HCT116 (cell line): Measurements from ENCODE around the gene UBE2V1. TPM values are rescaled to one million over a fixed set of nuclear protein-coding genes. Genes with fewer than 3 reads are reported as not detected.

Experiments used
- ATAC-seq: fragments of 200-7000 bp; cut with Tn5 transposase; 2 replicates; pipeline ENCODE4 v1.9.1; 2020; ENCODE audit warnings: mild to moderate bottlenecking, moderate library complexity
- BruUV-seq: library from RNA; stranded (reverse); fragments of 400-500 nt; replicated peaks from 2 replicates; lab custom pipeline; 2021; lab: Mats Ljungman, UMichigan
- CTCF ChIA-PET: fragments of 300-600 bp; sonication (Branson Sonifier 250); formaldehyde crosslinking; loops from one replicate; lab custom pipeline; 2021; ENCODE audit warnings: antibody characterized with exemption; lab: Charles Lee
- POLR2A ChIA-PET: fragments of 300-600, 350-600 bp; sonication (Branson Sonifier 250); formaldehyde crosslinking; loops from one replicate; lab custom pipeline; 2021; ENCODE audit warnings: antibody characterized with exemption; lab: Charles Lee
- RAD21 ChIA-PET, 2 experiments: fragments of 300-600 bp; sonication (Branson Sonifier 250); formaldehyde crosslinking; loops; one replicate each; lab custom pipeline; 2023; ENCODE audit warnings: low total read pairs in 2 of 2; ENCODE audit not compliant: uncharacterized antibody in 2 of 2, unreplicated experiment in 2 of 2, low non-redundant PET in 1 of 2; lab: Charles Lee
- DNase-seq: peaks from one replicate; pipeline ENCODE4 v3.0.0-alpha.2; 2010; ENCODE audit warnings: low read depth, low spot score
- H2AFZ ChIP-seq: fragments of 200-600 bp; shearing (Covaris generic), sonication (generic); 2 replicates; pipeline ENCODE4 v1.6.1; 2017; ENCODE audit warnings: low read depth, mixed run types, mixed read lengths, antibody characterized with exemption, low read length; ENCODE audit not compliant: poor library complexity, severe bottlenecking
- H3K27ac ChIP-seq: 2 replicates; pipeline ENCODE4 v1.5.1; 2012; ENCODE audit warnings: low read depth, low read length
- H3K27me3 ChIP-seq: fragments of 200-600 bp; sonication (generic); 2 replicates; pipeline ENCODE4 v1.6.1; 2016; ENCODE audit warnings: mixed run types, low read length, mixed read lengths; ENCODE audit not compliant: insufficient read depth
- H3K36me3 ChIP-seq, 2 experiments: fragments of 200-500 bp in 1 of 2; fragments of 200-600 bp in 1 of 2; sonication (Bioruptor generic) in 1 of 2; sonication (generic) in 1 of 2; 2 replicates each; pipeline versions ENCODE4 v1.5.1 to v1.6.1; 2014 to 2016; ENCODE audit warnings: low read length in 2 of 2, inconsistent platforms in 1 of 2, mixed read lengths in 1 of 2, mixed run types in 1 of 2; ENCODE audit not compliant: insufficient read depth in 2 of 2, control insufficient read depth in 1 of 2
- H3K4me1 ChIP-seq, 2 experiments: fragments of 200-600 bp in 1 of 2; sonication (generic) in 1 of 2; 2 replicates each; pipeline versions ENCODE4 v1.5.1 to v1.6.1; 2012 to 2017; ENCODE audit warnings: low read length in 2 of 2, inconsistent platforms in 1 of 2, mild to moderate bottlenecking in 1 of 2, mixed read lengths in 1 of 2, mixed run types in 1 of 2, moderate library complexity in 1 of 2; ENCODE audit not compliant: insufficient read depth in 2 of 2, control insufficient read depth in 1 of 2
- H3K4me2 ChIP-seq: fragments of 200-600 bp; sonication (generic); 2 replicates; pipeline ENCODE4 v1.6.1; 2017; ENCODE audit warnings: mixed run types, low read length, mixed read lengths
- H3K4me3 ChIP-seq, 2 experiments: fragments of 200-600 bp in 1 of 2; sonication (generic) in 1 of 2; replicated peaks in 1 of 2; 2 replicates each; pipeline ENCODE4 v1.5.1; 2011 to 2016; ENCODE audit warnings: low read length in 2 of 2, control low read depth in 1 of 2, low read depth in 1 of 2, mild to moderate bottlenecking in 1 of 2, mixed read lengths in 1 of 2, mixed run types in 1 of 2
- H3K79me2 ChIP-seq: fragments of 200-600 bp; sonication (generic); 2 replicates; pipeline ENCODE4 v1.6.1; 2017; ENCODE audit warnings: mild to moderate bottlenecking, mixed run types, low read length, moderate library complexity, mixed read lengths; ENCODE audit not compliant: insufficient read depth
- H3K9ac ChIP-seq: fragments of 200-600 bp; sonication (generic); 2 replicates; pipeline ENCODE4 v1.6.1; 2016; ENCODE audit warnings: low read length, mixed read lengths
- H3K9me2 ChIP-seq: fragments of 200-600 bp; sonication (generic), shearing (Covaris generic); 2 replicates; pipeline ENCODE4 v1.6.1; 2017; ENCODE audit warnings: mixed run types, mild to moderate bottlenecking, moderate library complexity; ENCODE audit not compliant: insufficient read depth
- H3K9me3 ChIP-seq, 2 experiments: fragments of 200-500 bp in 1 of 2; fragments of 200-600 bp in 1 of 2; sonication (Bioruptor generic) in 1 of 2; sonication (generic) in 1 of 2; 2 replicates each; pipeline ENCODE4 v1.6.1; 2014 to 2017; ENCODE audit warnings: low read length in 2 of 2, mixed read lengths in 2 of 2, inconsistent platforms in 1 of 2, low read depth in 1 of 2, mild to moderate bottlenecking in 1 of 2, mixed run types in 1 of 2, moderate library complexity in 1 of 2; ENCODE audit not compliant: control insufficient read depth in 1 of 2, insufficient read depth in 1 of 2
- H4K20me1 ChIP-seq: fragments of 200-600 bp; sonication (generic), shearing (Covaris generic); 2 replicates; pipeline ENCODE4 v1.6.1; 2017; ENCODE audit warnings: mixed run types, mild to moderate bottlenecking, moderate library complexity; ENCODE audit not compliant: insufficient read depth
- CBX3 ChIP-seq: IDR thresholded peaks from 2 replicates; pipeline ENCODE4 v1.6.1; 2012; ENCODE audit warnings: low read depth
- EGR1 ChIP-seq: IDR thresholded peaks from 2 replicates; pipeline ENCODE4 v1.6.1; 2012; ENCODE audit warnings: low read depth
- ELF1 ChIP-seq: IDR thresholded peaks from 2 replicates; pipeline ENCODE4 v1.6.1; 2012; ENCODE audit warnings: low read depth, borderline replicate concordance
- EZH2 ChIP-seq: fragments of 200-600 bp; sonication (generic); IDR thresholded peaks from 2 replicates; pipeline ENCODE4 v1.6.1; 2017; ENCODE audit warnings: antibody characterized with exemption, mixed run types
- EZH2phosphoT487 ChIP-seq: fragments of 200-600 bp; IDR thresholded peaks from 2 replicates; pipeline ENCODE4 v1.6.1; 2018; ENCODE audit warnings: antibody characterized with exemption, borderline replicate concordance
- JUND ChIP-seq: IDR thresholded peaks from 2 replicates; pipeline ENCODE4 v1.6.1; 2012
- POLR2A ChIP-seq: IDR thresholded peaks from 2 replicates; pipeline ENCODE4 v1.7.0; 2011; ENCODE audit warnings: borderline replicate concordance; ENCODE audit not compliant: insufficient read depth, insufficient read length; ENCODE audit errors: extremely low read depth
- POLR2AphosphoS5 ChIP-seq: IDR thresholded peaks from 2 replicates; pipeline ENCODE4 v1.6.1; 2011; ENCODE audit warnings: mild to moderate bottlenecking, low read depth, low read length, moderate library complexity
- RAD21 ChIP-seq: IDR thresholded peaks from 2 replicates; pipeline ENCODE4 v1.6.1; 2012; ENCODE audit warnings: low read depth, mild to moderate bottlenecking
- SIN3A ChIP-seq: IDR thresholded peaks from 2 replicates; pipeline ENCODE4 v1.6.1; 2012; ENCODE audit warnings: low read depth
- SP1 ChIP-seq: IDR thresholded peaks from 2 replicates; pipeline ENCODE4 v1.6.1; 2012; ENCODE audit warnings: low read depth
- TCF7L2 ChIP-seq: IDR thresholded peaks from 2 replicates; pipeline ENCODE4 v1.7.0; 2011; ENCODE audit warnings: borderline replicate concordance, inconsistent platforms; ENCODE audit not compliant: insufficient read depth, insufficient read length; ENCODE audit errors: extremely low read depth
- YY1 ChIP-seq: IDR thresholded peaks from 2 replicates; pipeline ENCODE4 v1.6.1; 2011; ENCODE audit warnings: low read length, low read depth, moderate library complexity, mild to moderate bottlenecking; ENCODE audit not compliant: insufficient replicate concordance; ENCODE audit errors: extremely low read depth
- ZNF274 ChIP-seq: fragments of 200-500 bp; sonication (Bioruptor generic); IDR thresholded peaks from 2 replicates; pipeline ENCODE4 v1.6.1; 2014; ENCODE audit warnings: mild to moderate bottlenecking, low read depth, low read length, inconsistent platforms
- intact Hi-C: fragments of 100-400 bp; cut with micrococcal nuclease; formaldehyde crosslinking; loops from 2 replicates; pipeline ENCODE4 v1.10.0; 2022
- total RNA-seq: library from RNA; stranded (reverse); gene quantifications from one replicate; pipeline ENCODE4 v1.2.1, GENCODE V29; 2021; ENCODE audit not compliant: unreplicated experiment
- TF ChIP-seq, protein P1 (sequence below): IDR thresholded peaks from 2 replicates; pipeline ENCODE4 v1.6.1; 2012
- TF ChIP-seq, protein P2 (sequence below), 3 experiments: fragments of 200-600 bp in 1 of 3; sonication (generic) in 1 of 3; IDR thresholded peaks in 2 of 3; conservative IDR thresholded peaks in 1 of 3; 2 replicates each; pipeline ENCODE4 v1.5.1; 2012 to 2017; ENCODE audit warnings: low read depth in 2 of 3, low read length in 2 of 3, antibody characterized with exemption in 1 of 3, borderline replicate concordance in 1 of 3, control low read depth in 1 of 3, mild to moderate bottlenecking in 1 of 3, mixed read lengths in 1 of 3, mixed run types in 1 of 3, moderate library complexity in 1 of 3; ENCODE audit not compliant: insufficient read depth in 1 of 3
- TF ChIP-seq, protein P3 (sequence below): IDR thresholded peaks from 2 replicates; pipeline ENCODE4 v1.6.1; 2012

The UBE2V1 gene
- total RNA-seq, 1 experiment from 2014 or later: 114 TPM

DNA sequence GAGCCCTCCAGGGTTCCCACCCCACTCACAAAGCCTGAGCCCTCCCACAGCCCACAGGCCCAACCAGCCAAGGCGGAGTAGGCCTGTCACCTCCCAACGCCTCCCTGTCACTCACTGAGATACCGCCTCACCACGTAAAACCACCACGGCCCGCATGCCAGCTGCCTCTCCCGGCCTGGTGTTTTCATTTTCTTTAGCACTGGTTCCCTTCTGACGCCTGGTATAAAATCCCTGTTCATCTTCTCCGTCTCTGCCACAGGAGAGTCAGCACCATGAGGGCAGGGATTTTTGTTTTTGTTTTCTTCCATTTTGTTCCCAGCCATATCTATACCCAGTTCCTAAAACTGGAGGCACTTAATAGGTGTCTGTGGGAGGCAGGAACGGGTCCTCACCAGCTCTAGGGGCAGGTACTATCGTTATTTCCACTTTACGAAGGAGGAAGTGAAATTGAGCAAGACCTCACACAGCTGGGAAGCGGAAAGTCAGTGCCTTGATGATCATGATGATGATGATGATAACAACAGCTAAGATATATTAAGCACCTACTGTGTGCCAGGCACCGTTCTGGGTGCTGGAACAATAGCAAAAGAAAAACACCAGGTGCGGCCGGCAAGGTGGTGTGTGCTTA lies 71.6 kb downstream of the UBE2V1 start:
- H3K9ac ChIP-seq: no peak overlapping the region
- ChIA-PET CTCF (no interaction called here), POLR2A (no interaction called here), RAD21 (no interaction called here)
- DNase-seq: no peak
- H4K20me1 ChIP-seq: no peaks in the 10 kb centered on the region
- H3K79me2 ChIP-seq: no peaks in the 10 kb centered on the region
- H3K9me2 ChIP-seq: no peaks in the 10 kb centered on the region
- H3K4me3 ChIP-seq: no peak overlapping the region
- no peak for ATAC-seq
- intact Hi-C loops: no loop called here
- H3K27ac ChIP-seq: no peak overlapping the region
- no TSS peak for BruUV-seq
- peaks cover 3 to 13% of the 10 kb centered on the region in 2 experiments; a peak in 3 of 4 replicates for H3K4me1 ChIP-seq
- TF ChIP-seq SIN3A (no peak), POLR2A (no peak), EZH2phosphoT487 (no peak), ELF1 (no peak), POLR2AphosphoS5 (no peak), SP1 (no peak), EGR1 (no peak), YY1 (no peak), TCF7L2 (no peak), ZNF274 (no peak), CBX3 (no peak), JUND (no peak), RAD21 (no peak), EZH2 (no peak)
- TF ChIP-seq, protein P1, sequence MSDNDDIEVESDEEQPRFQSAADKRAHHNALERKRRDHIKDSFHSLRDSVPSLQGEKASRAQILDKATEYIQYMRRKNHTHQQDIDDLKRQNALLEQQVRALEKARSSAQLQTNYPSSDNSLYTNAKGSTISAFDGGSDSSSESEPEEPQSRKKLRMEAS: no peak
- TF ChIP-seq, protein P2, sequence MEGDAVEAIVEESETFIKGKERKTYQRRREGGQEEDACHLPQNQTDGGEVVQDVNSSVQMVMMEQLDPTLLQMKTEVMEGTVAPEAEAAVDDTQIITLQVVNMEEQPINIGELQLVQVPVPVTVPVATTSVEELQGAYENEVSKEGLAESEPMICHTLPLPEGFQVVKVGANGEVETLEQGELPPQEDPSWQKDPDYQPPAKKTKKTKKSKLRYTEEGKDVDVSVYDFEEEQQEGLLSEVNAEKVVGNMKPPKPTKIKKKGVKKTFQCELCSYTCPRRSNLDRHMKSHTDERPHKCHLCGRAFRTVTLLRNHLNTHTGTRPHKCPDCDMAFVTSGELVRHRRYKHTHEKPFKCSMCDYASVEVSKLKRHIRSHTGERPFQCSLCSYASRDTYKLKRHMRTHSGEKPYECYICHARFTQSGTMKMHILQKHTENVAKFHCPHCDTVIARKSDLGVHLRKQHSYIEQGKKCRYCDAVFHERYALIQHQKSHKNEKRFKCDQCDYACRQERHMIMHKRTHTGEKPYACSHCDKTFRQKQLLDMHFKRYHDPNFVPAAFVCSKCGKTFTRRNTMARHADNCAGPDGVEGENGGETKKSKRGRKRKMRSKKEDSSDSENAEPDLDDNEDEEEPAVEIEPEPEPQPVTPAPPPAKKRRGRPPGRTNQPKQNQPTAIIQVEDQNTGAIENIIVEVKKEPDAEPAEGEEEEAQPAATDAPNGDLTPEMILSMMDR (IDR thresholded peaks at IDR 0.05 in 2 of 3, conservative IDR thresholded peaks at IDR 0.05 in 1 of 3; ENCODE audit: borderline replicate concordance in 1 of 3, insufficient read depth in 1 of 3, low read depth in 2 of 3, low read length in 2 of 3): no peak
- TF ChIP-seq, protein P3, sequence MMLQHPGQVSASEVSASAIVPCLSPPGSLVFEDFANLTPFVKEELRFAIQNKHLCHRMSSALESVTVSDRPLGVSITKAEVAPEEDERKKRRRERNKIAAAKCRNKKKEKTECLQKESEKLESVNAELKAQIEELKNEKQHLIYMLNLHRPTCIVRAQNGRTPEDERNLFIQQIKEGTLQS: no peak
- no peaks in the 10 kb centered on the region for H3K9me3 ChIP-seq
- H3K36me3 ChIP-seq: no peaks in the 10 kb centered on the region
- H2AFZ ChIP-seq: no peak overlapping the region
- H3K27me3 ChIP-seq: no peaks in the 10 kb centered on the region
- no peak overlapping the region for H3K4me2 ChIP-seq
